ENCODE results near the gene FCRLB. TPM values are rescaled to one million over a fixed set of nuclear protein-coding genes. Genes with fewer than 3 reads are reported as not detected.
"Not testable (repeated sequence)": the region's sequence is repeated elsewhere in the genome, so short reads cannot be mapped to it uniquely, and the experiment has no call there.

The FCRLB gene
- total RNA-seq, 1 donor from 2014 or later: not detected

DNA sequence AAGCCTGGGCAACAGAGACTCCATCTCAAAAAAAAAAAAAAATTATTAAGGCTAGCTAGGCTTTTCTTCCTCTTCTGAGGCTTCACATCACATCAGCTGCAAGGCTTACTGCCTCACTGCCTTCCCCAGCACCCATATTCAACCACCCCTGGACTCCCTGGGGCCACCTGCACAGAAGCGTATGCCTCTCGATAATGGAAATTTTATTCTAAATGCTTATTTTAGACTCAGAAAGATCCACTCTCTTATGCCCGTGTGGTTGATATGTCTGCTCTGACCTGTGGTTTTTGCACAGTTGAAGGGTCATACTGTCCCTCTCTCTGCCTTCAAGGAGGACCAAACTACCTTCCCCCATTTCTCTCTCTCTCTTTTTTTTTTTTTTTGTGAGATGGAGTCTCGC is 15.8 kb upstream of the FCRLB start:
- H3K4me3 Mint-ChIP-seq: no peak overlapping the region
- H3K36me3 Mint-ChIP-seq (ENCODE audit: low read depth): no peaks in the 10 kb centered on the region

DNA sequence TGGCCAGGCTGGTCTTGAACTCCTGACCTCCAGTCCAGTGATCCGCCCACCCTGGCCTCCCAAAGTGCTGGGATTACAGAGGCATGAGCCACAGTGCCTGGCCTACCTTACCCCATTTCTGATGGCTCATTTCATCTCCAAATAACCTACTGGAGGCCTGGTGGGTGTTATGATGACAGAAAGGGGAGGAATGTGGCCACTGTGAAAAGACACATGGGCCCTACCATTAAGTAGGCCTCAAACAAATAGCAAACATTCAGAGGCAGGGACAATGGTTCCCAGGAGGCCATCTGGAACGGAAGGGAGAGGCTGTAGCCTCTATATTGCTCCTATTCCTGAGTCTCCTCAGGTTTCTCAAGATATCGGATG is 15.2 kb upstream of the FCRLB start:
- Mint-ChIP-seq H3K9me3 (no peaks in the 10 kb centered on the region), H3K27me3 (peaks cover 26% of the 10 kb centered on the region), H3K4me3 (no peak overlapping the region), H3K36me3 (ENCODE audit: low read depth) (no peaks in the 10 kb centered on the region), H3K4me1 (no peaks in the 10 kb centered on the region), H3K27ac (no peak overlapping the region)
- peak; percentile 29 for DNase-seq
- intact Hi-C loops (cut with micrococcal nuclease): loop anchor here (2.0 kb wide), 1 partner anchor 19 kb away; no protein-coding TSS in a partner anchor

More for the DNA sequence above, 15.8 kb upstream of the FCRLB start:
- Mint-ChIP-seq H3K27ac (no peak overlapping the region), H3K4me1 (no peaks in the 10 kb centered on the region), H3K27me3 (peaks cover 26% of the 10 kb centered on the region), H3K9me3 (no peaks in the 10 kb centered on the region)
- intact Hi-C loops (cut with micrococcal nuclease): no loop called here
- peak; percentile 34 for DNase-seq

DNA sequence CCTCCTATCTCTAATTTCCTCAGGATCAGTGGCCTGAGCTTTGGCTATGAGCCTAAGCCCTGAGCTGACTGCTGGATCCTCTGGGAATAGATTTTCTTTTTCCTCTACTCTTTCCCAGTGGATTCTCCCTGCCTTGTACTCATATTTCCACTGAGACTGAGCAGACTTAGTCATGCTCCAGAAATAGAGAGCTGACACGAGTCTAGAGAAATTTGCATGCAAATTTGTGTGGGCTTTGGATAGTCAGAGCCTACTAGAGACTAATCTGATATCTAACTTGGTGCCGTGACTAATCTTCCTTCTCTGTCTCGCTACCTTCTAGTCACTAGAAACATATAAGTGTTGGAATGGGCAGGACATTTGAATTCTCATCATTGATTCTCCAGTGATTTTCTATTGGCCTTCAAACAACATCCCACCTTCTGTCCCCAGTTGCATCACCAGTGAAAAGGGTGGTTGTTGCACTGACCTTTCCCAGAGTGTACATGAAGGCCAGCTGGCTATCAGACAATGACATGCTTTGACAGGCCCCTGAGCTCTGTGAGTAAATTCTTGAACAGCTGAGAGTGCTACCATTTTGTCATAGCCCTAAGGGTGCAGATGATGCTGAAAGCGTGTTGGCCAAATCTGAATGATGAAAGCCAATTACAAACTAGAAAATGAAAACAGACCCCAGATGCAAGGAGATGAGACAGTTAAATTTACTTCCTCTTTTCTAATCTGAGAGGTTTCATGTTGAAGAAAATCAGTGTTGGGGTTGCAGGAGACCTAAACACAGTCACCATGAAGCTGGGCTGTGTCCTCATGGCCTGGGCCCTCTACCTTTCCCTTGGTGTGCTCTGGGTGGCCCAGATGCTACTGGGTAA is 14.6 kb upstream of the FCRLB start, which contains the start of gene FCRLA:
Gene FCRLA, plus strand, starts transcription at position 748 of the 866 bp plus-strand sequence. Its CDS starts 36 bp downstream, at position 784.
- H3K4me1 Mint-ChIP-seq: no peaks in the 10 kb centered on the region
- H3K27ac Mint-ChIP-seq: no peak within 1 kb of the TSS
- DNase-seq: peak; percentile 37
- H3K36me3 Mint-ChIP-seq (ENCODE audit: low read depth): no peaks in the 10 kb centered on the region
- no peaks in the 10 kb centered on the region for H3K9me3 Mint-ChIP-seq
- no peak within 1 kb of the TSS for H3K4me3 Mint-ChIP-seq
- peaks cover 25% of the 10 kb centered on the region for H3K27me3 Mint-ChIP-seq
- intact Hi-C loops (cut with micrococcal nuclease): loop anchor here (2.0 kb wide), 1 partner anchor 18 kb away; no protein-coding TSS in a partner anchor

DNA sequence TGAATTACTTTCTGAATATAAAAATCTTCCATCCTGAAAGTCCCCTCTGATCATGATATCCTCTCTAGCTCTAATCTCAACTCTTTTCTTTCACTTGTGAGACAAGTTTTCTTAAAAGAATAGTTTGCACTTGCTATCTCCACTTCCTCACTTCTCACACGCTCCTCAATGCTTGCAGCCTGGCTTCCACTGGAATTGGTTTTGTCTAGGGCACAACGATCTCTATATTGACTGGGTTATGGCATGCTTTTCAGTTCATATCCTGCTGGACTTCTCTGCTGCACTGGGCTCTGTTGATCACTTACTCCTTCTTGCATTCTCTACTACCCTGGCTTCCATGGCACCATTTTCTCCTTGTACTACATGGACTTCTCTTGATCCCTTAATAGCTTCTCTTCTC is 13.8 kb upstream of the FCRLB start:
- H3K4me3 Mint-ChIP-seq: no peak overlapping the region
- intact Hi-C loops (cut with micrococcal nuclease): loop anchor here (2.0 kb wide), 1 partner anchor 17 kb away; no protein-coding TSS in a partner anchor
- H3K9me3 Mint-ChIP-seq: no peaks in the 10 kb centered on the region
- peak; percentile 40 for DNase-seq
- peaks cover 27% of the 10 kb centered on the region for H3K27me3 Mint-ChIP-seq
- no peak overlapping the region for H3K27ac Mint-ChIP-seq
- no peaks in the 10 kb centered on the region for H3K4me1 Mint-ChIP-seq
- no peaks in the 10 kb centered on the region for H3K36me3 Mint-ChIP-seq (ENCODE audit: low read depth)

DNA sequence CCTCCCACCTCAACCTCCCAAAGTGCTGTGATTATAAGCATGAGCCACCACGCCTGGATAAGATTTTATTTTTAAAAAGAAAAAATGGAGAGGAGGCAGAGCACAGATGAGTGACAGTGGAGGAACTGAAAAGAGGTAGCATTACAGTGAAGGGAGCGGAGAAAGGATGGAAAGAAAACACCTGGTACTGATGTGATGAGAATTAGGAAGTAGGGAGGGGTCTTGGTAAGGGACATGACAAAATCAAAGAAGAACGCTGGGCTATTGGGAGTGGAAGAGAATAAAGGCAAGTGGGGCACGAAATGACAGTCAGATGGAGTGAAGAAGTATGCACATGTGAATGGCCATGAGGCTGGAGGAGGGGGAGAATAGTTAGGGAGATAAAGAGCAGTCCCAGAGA is 12.0 kb upstream of the FCRLB start:
- intact Hi-C loops (cut with micrococcal nuclease): no loop called here
- no peak for DNase-seq
- H3K9me3 Mint-ChIP-seq: no peaks in the 10 kb centered on the region
- no peaks in the 10 kb centered on the region for H3K4me1 Mint-ChIP-seq
- H3K36me3 Mint-ChIP-seq (ENCODE audit: low read depth): no peaks in the 10 kb centered on the region
- H3K4me3 Mint-ChIP-seq: no peak overlapping the region
- peaks cover 23% of the 10 kb centered on the region for H3K27me3 Mint-ChIP-seq
- no peak overlapping the region for H3K27ac Mint-ChIP-seq

DNA sequence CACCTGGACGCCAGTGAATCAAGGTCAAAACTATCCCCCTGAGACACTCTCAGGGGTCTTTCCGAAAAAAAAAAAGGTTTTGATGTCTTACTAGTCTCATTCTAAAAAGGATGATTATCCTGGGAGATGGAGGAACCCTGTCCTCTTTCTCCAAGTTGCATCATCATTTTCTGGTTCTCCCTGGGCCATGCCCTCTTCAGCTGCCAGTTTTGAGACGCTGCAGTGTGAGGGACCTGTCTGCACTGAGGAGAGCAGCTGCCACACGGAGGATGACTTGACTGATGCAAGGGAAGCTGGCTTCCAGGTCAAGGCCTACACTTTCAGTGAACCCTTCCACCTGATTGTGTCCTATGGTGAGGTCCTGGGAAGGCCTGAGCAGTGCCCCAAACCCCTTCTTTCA is 10.8 kb upstream of the FCRLB start:
- H3K4me1 Mint-ChIP-seq: no peaks in the 10 kb centered on the region
- H3K4me3 Mint-ChIP-seq: no peak overlapping the region
- peaks cover 31% of the 10 kb centered on the region for H3K27me3 Mint-ChIP-seq
- H3K36me3 Mint-ChIP-seq (ENCODE audit: low read depth): no peaks in the 10 kb centered on the region
- H3K9me3 Mint-ChIP-seq: no peaks in the 10 kb centered on the region
- no peak overlapping the region for H3K27ac Mint-ChIP-seq
- DNase-seq: no peak
- intact Hi-C loops (cut with micrococcal nuclease): no loop called here

DNA sequence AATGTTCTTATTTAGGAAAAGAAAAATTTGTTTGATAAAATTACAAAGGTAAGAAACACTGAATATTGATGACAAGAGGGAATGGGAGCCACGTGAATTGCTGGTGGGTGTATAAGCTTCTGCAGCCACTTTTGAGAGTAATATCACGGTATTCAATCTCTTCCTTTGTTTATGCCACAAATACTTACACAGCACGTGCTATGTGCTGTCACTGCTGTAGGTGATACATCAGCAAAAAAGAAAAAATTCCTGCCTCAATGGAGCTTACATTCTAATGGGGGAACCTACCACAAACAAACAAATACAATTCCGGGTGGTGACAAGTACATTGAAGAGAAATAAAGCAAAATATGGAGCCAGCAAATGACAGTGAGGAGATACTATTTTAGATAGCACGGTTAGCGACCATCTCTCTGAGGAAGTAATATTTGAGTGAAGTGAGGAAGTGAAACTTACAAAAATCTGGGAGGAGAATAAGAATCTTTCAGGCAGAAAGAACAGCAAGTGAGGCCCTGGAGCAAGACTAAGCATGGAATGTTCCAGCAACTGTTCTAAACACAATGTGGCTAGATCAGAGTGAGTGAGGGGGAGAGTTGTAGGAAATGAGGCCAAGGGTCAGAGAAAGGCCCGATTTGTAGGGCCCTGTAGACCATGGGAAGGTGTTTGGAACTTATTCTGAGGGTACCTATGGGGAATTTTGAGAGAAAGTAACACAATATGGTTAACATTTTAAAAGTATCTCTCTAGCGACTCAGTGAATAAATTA is 2.6 kb upstream of the FCRLB start:
- no peak overlapping the region for H3K27ac Mint-ChIP-seq
- H3K27me3 Mint-ChIP-seq: peaks cover 62% of the 10 kb centered on the region
- no peaks in the 10 kb centered on the region for H3K36me3 Mint-ChIP-seq (ENCODE audit: low read depth)
- no peak for DNase-seq
- no peaks in the 10 kb centered on the region for H3K9me3 Mint-ChIP-seq
- intact Hi-C loops (cut with micrococcal nuclease): no loop called here
- peaks cover 9% of the 10 kb centered on the region for H3K4me1 Mint-ChIP-seq
- no peak overlapping the region for H3K4me3 Mint-ChIP-seq

DNA sequence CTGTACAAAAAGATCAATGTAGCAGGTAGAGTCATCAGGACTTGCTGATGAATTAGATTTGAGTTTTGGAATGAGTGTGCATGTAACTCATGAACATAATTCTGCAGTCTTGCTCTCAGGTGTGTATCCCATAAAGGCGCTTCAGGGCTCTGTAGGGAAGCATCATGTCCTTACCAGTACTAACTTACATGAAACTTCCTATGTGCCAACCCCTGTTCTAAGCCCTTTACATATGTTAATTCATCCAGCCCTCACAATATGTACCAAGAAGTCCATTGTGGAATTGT is 2.1 kb upstream of the FCRLB start:
- Mint-ChIP-seq H3K36me3 (ENCODE audit: low read depth) (no peaks in the 10 kb centered on the region), H3K9me3 (no peaks in the 10 kb centered on the region), H3K4me3 (no peak overlapping the region), H3K27ac (no peak overlapping the region), H3K27me3 (peaks cover 65% of the 10 kb centered on the region), H3K4me1 (peaks cover 9% of the 10 kb centered on the region)
- DNase-seq: no peak
- intact Hi-C loops (cut with micrococcal nuclease): no loop called here

DNA sequence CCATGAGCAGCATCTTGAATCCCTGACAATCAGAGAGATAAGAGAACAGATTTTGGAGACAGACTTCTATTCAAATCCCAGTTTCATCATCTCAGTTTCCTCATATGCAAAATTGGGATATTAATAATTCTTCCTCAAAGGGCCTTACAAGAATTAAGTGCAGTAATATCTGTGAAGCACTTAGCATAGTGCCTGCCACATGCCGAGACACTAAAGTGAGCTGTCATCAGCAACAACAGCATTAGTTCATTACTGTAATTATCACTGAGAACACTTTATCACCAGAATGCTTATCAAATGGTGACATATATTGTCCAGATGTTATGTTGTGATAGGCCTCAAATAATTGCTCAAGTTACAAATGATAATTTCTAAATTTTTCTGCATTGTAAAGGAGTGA is 922 bp upstream of the FCRLB start:
- no peak overlapping the region for H3K27ac Mint-ChIP-seq
- H3K9me3 Mint-ChIP-seq: no peaks in the 10 kb centered on the region
- intact Hi-C loops (cut with micrococcal nuclease): no loop called here
- no peak overlapping the region for H3K4me3 Mint-ChIP-seq
- peaks cover 68% of the 10 kb centered on the region for H3K27me3 Mint-ChIP-seq
- DNase-seq: no peak
- H3K4me1 Mint-ChIP-seq: peaks cover 13% of the 10 kb centered on the region
- no peaks in the 10 kb centered on the region for H3K36me3 Mint-ChIP-seq (ENCODE audit: low read depth)

DNA sequence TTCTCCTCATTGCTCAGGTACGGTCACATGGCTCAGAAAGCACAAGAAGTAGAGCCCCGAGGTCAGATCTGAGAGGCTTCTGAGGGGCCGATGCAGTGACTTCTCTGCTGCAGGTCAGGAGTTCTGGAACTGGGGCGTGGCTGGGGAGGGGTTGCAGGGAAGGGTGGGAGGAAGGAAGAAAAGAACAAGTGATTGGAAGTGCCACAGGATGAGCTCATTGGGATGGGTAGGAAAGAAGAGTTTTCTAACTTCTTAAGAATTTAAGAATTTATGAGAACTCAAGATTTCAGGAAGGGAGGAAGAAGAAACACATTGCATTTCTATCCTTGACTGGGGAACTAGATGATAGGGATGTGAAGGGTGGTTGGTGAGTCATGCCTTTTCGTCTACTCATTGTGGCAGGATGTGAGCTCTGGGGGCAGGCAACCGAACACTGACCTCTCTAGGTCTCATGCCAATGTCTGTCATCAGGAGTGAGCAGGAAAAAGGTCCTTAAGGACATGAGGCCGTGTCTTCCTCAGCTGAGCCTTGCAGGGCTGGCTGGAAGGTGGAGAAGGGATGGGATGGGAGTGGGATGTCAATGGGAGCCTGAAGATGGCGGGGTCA is 497 bp downstream of the FCRLB start:
- Mint-ChIP-seq H3K36me3 (ENCODE audit: low read depth) (no peaks in the 10 kb centered on the region), H3K4me3 (no peak overlapping the region), H3K27me3 (peaks cover 67% of the 10 kb centered on the region), H3K9me3 (no peaks in the 10 kb centered on the region), H3K4me1 (peaks cover 21% of the 10 kb centered on the region), H3K27ac (no peak overlapping the region)
- DNase-seq: no peak
- intact Hi-C loops (cut with micrococcal nuclease): no loop called here

DNA sequence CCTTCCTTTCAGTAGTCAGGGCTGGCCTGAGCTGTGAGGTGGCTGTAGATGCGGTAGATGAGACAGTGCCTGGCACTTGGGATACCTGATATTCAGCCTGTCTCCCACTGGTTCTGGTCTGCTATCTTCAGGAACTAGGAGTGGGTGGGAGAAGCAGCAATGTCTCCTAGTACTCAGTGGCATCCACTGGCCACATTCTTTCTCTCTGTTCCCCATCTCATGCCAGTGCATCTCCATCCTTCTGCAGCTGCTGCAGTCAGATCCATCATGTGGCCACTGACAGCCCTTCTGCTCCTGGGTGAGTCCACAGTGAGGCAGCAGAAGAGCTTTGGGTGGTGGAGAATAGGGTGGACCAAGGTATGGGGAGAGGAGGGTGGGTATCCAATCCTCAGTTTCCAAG is 1.1 kb downstream of the FCRLB start:
- intact Hi-C loops (cut with micrococcal nuclease): no loop called here
- Mint-ChIP-seq H3K27ac (no peak overlapping the region), H3K36me3 (ENCODE audit: low read depth) (no peaks in the 10 kb centered on the region), H3K27me3 (peaks cover 62% of the 10 kb centered on the region), H3K4me3 (no peak overlapping the region), H3K4me1 (peaks cover 21% of the 10 kb centered on the region), H3K9me3 (no peaks in the 10 kb centered on the region)
- no peak for DNase-seq

DNA sequence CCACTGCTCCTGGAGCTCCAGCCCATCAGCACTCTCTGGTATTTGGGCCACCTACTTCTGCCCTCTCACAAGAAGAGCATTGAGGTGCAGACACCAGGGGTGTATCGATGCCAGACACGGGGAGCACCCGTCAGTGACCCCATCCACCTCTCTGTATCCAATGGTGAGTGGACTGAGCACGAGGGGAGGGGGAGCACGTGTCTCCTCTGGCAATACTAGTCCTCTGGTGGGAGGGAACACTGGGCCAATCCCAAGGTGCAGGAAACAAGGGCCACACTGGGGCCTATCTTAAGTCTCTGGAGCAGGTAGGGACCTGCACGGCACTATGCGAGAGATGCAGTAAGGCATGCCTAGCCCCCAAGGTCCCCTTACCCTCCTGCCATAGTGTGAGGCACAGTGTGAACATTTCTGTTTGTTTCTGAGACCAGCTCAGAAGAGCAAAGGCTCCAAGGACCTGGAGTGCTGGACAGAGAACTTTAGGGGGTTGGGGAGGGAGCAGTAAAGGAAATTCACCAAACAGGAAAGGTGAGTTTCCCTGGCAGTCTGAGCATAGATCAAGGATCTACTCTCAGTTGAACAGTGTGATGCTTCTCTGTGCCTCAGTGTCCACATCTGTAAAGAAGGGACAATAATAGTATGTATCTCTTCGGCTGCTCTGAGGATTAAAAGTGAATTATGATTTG is 2.3 kb downstream of the FCRLB start:
- no peak for DNase-seq
- peaks cover 66% of the 10 kb centered on the region for H3K27me3 Mint-ChIP-seq
- no peak overlapping the region for H3K27ac Mint-ChIP-seq
- no peaks in the 10 kb centered on the region for H3K9me3 Mint-ChIP-seq
- intact Hi-C loops (cut with micrococcal nuclease): loop anchor here (2.0 kb wide), 1 partner anchor 17 kb away; the partner anchor contains the start of gene FCRLA
- H3K4me3 Mint-ChIP-seq: no peak overlapping the region
- no peaks in the 10 kb centered on the region for H3K36me3 Mint-ChIP-seq (ENCODE audit: low read depth)
- peaks cover 29% of the 10 kb centered on the region for H3K4me1 Mint-ChIP-seq

DNA sequence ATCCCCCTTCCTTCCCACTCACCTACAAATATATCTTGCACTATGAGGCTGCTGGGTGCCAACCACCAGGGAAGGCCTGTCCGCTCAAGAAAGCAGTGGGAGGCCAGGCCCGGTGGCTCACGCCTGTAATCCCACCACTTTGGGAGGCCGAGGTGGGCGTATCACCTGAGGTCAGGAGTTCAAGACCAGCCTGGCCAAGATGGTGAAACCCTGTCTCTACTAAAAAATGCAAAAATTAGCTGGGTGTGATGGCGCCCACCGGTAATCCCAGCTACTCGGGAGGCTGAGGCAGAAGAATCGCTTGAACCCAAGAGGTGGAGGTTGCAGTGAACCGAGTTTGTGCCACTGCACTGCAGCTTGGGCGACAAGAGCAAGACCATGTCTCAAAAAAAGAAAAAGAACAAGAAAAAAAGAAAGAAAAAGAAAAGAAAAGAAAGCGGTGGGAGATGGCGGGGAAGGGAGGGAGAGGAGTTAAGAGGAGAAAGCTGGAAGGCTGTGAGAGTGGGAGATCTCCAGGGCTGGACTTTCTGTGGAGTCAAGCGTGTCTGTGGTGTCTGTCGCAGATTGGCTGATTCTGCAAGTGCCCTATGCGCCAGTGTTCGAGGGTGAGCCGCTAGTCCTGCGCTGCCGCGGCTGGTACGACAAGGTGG is 4.0 kb downstream of the FCRLB start:
- not testable (repeated sequence) for H3K36me3 Mint-ChIP-seq (ENCODE audit: low read depth); H3K27ac Mint-ChIP-seq; DNase-seq; H3K9me3 Mint-ChIP-seq
- peak overlapping the region; percentile 88 for H3K4me3 Mint-ChIP-seq
- H3K4me1 Mint-ChIP-seq: peaks cover 40% of the 10 kb centered on the region
- H3K27me3 Mint-ChIP-seq: peaks cover 66% of the 10 kb centered on the region
- intact Hi-C loops (cut with micrococcal nuclease): loop anchor here (2.0 to 5.0 kb wide), 2 partner anchors 19 to 183 kb away; partner anchors contain the start of gene FCRLA
